Esophagus squamous epithelium (tissue), 5 donors: ENCODE measurements around the gene ATN1. TPM values are rescaled to one million over a fixed set of nuclear protein-coding genes. Genes with fewer than 3 reads are reported as not detected.

Experiments
- DNase-seq: peaks from one replicate; lab custom pipeline; 2025; lab: John Stamatoyannopoulos, UW
- H3K27ac ChIP-seq, 4 donors: fragments of 200-600 bp; sonication (generic); one replicate each; pipeline ENCODE4 v1.5.1; 2016 to 2019; ENCODE audit warnings: mild to moderate bottlenecking in 1 of 4
- H3K27me3 ChIP-seq, 4 donors: fragments of 200-600 bp; sonication (generic); 1 replicate in 3 of 4; 2 replicates in 1 of 4; pipeline versions ENCODE4 v1.5.1 to v1.6.0; 2017 to 2021; ENCODE audit warnings: antibody characterized with exemption in 1 of 4
- H3K36me3 ChIP-seq, 3 donors: fragments of 200-600 bp; sonication (generic); one replicate each; pipeline ENCODE4 v1.5.1; 2016 to 2019
- H3K4me1 ChIP-seq, 3 donors: fragments of 200-600 bp; sonication (generic); one replicate each; pipeline ENCODE4 v1.5.1; 2017 to 2019
- H3K4me3 ChIP-seq, 4 donors: fragments of 200-600 bp; sonication (generic); 1 replicate in 3 of 4; 2 replicates in 1 of 4; pipeline ENCODE4 v1.5.1; 2016 to 2019; ENCODE audit warnings: mild to moderate bottlenecking in 2 of 4, moderate library complexity in 1 of 4
- H3K9me3 ChIP-seq, 3 donors: fragments of 200-600 bp; sonication (generic); one replicate each; pipeline ENCODE4 v1.5.1; 2016 to 2019
- CTCF ChIP-seq, 6 experiments: fragments of 450-650 bp in 4 of 6; fragments of 200-600 bp in 2 of 6; sonication (generic) in 2 of 6; IDR thresholded peaks; one replicate each; pipeline ENCODE4 v1.5.1; 2016 to 2019; ENCODE audit warnings: antibody characterized with exemption in 6 of 6, mild to moderate bottlenecking in 4 of 6, moderate library complexity in 4 of 6
- POLR2A ChIP-seq, 4 donors: fragments of 450-650 bp; IDR thresholded peaks; one replicate each; pipeline ENCODE4 v1.6.1; 2017; ENCODE audit warnings: antibody characterized with exemption in 4 of 4, mild to moderate bottlenecking in 4 of 4, moderate library complexity in 3 of 4
- WGBS, 2 donors: methylation state at CpG; one replicate each; pipeline ENCODE4 v1.1.5; 2018; 5-methylcytosine and 5-hydroxymethylcytosine counted together
- intact Hi-C: fragments of 100-400 bp; cut with DNase I; formaldehyde crosslinking; loops from one replicate; pipeline ENCODE4 v1.15.0; 2022
- total RNA-seq, 4 donors: library from RNA; depleted of rRNA; stranded (reverse); fragments of >200 nt; gene quantifications; one replicate each; pipeline ENCODE4 v1.1.0, GENCODE V29; 2016
- donor health status: DM: yes; HTN: yes; CAD: no.

ATN1 gene
- total RNA-seq, 4 donors from 2014 or later = 12.2 to 28.8 (median 22.2) TPM

- Histone ChIP-seq H3K36me3 (peaks cover 0 to 34% (median 0%) of the 10 kb centered on the region in 3 donors), H3K4me1 (peaks cover 20 to 77% (median 43%) of the 10 kb centered on the region in 3 donors), H3K4me3 (no peak overlapping the region), H3K9me3 (no peaks in the 10 kb centered on the region), H3K27ac (peak overlapping the region in 2 of 4 donors; percentile 29 to 34), H3K27me3 (no peaks in the 10 kb centered on the region)
- no peak for DNase-seq
- no peak for TF ChIP-seq CTCF (IDR thresholded peaks at IDR 0.05)
- TF ChIP-seq POLR2A (IDR thresholded peaks at IDR 0.05) = no peak
- 71 to 100% methylated on average over 3 to 10 of the region's 28 CpGs for WGBS, 2 donors
- intact Hi-C loops = no loop called here
These were observed 28.4 kb downstream of the ATN1 start for GRCh38 chr12:6956021-6956727.

GRCh38 chr12:6957151-6957701 lies 29.5 kb downstream of the ATN1 start:
- no peak overlapping the region for H3K4me3 ChIP-seq
- peaks cover 0 to 34% (median 0%) of the 10 kb centered on the region in 3 donors for H3K36me3 ChIP-seq
- no peak for TF ChIP-seq POLR2A (IDR thresholded peaks at IDR 0.05)
- TF ChIP-seq CTCF (IDR thresholded peaks at IDR 0.05) = no peak
- WGBS, 2 donors = 71 to 80% methylated on average over 13 to 14 of the region's 20 CpGs
- peaks cover 31 to 87% (median 53%) of the 10 kb centered on the region in 3 donors for H3K4me1 ChIP-seq
- peak overlapping the region in 2 of 4 donors; percentile 78 to 95 for H3K27ac ChIP-seq
- no peaks in the 10 kb centered on the region for H3K27me3 ChIP-seq
- intact Hi-C loops = no loop called here
- no peak for DNase-seq
- no peaks in the 10 kb centered on the region for H3K9me3 ChIP-seq

DNA sequence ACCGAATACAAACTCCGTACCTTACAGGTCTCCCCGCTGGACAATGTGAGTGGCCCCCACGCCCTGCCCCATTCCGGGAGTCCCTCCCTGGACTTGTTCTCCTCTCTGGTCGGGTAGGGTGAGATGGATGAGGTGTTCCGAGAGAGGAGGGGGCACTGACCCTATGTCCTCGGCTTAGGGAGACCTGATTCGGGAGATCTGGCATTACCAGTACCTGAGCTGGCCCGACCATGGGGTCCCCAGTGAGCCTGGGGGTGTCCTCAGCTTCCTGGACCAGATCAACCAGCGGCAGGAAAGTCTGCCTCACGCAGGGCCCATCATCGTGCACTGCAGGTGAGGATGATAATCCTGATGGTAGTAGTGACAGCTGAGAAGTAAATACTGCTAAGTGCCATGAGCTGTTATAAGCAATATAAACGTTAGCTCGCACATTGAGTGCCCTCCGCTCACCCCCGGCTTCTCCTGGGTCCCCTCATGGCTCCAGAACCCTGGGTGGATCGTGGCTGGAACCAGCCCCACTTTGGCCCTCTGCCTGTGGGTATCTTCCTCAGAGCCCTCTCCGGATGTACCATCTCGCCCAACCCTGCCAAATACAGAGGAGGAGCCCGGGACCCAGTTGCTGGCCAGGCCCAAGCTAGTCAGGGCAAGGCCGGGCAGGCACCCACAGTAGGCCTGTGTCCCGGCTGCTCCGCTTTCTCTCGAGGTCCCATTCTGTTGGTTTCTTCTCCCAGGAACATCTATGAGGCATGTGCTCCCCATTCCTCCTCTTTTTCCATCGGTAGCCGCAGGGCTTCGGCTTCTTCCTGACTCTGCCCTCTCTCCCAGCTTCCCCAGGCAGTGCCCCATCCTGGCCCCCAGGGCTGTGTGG lies 30.2 kb downstream of the ATN1 start:
- peak overlapping the region; percentile 50 to 95 (median 66) for H3K27ac ChIP-seq
- TF ChIP-seq CTCF (IDR thresholded peaks at IDR 0.05) (no peak), POLR2A (IDR thresholded peaks at IDR 0.05) (no peak)
- no peaks in the 10 kb centered on the region for H3K9me3 ChIP-seq
- no peaks in the 10 kb centered on the region for H3K27me3 ChIP-seq
- no peak for DNase-seq
- intact Hi-C loops = no loop called here
- H3K36me3 ChIP-seq = peaks cover 0 to 34% (median 0%) of the 10 kb centered on the region in 3 donors
- peaks cover 34 to 95% (median 58%) of the 10 kb centered on the region in 3 donors for H3K4me1 ChIP-seq
- 38 to 63% methylated on average over 16 to 20 of the region's 28 CpGs for WGBS, 2 donors
- no peak overlapping the region for H3K4me3 ChIP-seq

GRCh38 chr12:6958609-6959057 lies 30.9 kb downstream of the ATN1 start:
- TF ChIP-seq CTCF (IDR thresholded peaks at IDR 0.05) (no peak), POLR2A (IDR thresholded peaks at IDR 0.05) (no peak)
- intact Hi-C loops = no loop called here
- peak overlapping the region in 1 of 4 donors; percentile 44 for H3K4me3 ChIP-seq
- H3K27me3 ChIP-seq = no peaks in the 10 kb centered on the region
- H3K4me1 ChIP-seq = peaks cover 34 to 92% (median 58%) of the 10 kb centered on the region in 3 donors
- WGBS, 2 donors = 68 to 73% methylated on average over 8 of the region's 10 CpGs
- no peak for DNase-seq
- H3K27ac ChIP-seq = peak overlapping the region; percentile 50 to 95 (median 66)
- H3K36me3 ChIP-seq = peaks cover 0 to 34% (median 0%) of the 10 kb centered on the region in 3 donors
- H3K9me3 ChIP-seq = no peaks in the 10 kb centered on the region
